H9 (cell line): ENCODE data around the gene GPR161. TPM values are rescaled to one million over a fixed set of nuclear protein-coding genes. Genes with fewer than 3 reads are reported as not detected.

Source experiments
- DNase-seq: peaks from one replicate; pipeline ENCODE4 v3.0.0-alpha.2; 2017
- H2AFZ ChIP-seq: one replicate; pipeline ENCODE4 v1.6.1; 2013; ENCODE audit warnings: mild to moderate bottlenecking, low read length, control low read depth, moderate library complexity
- H2AK5ac ChIP-seq: 2 replicates; pipeline ENCODE4 v1.6.1; 2013; ENCODE audit warnings: low read length, control low read depth, mixed read lengths; ENCODE audit not compliant: insufficient read length
- H2BK120ac ChIP-seq: one replicate; pipeline ENCODE4 v1.6.1; 2013; ENCODE audit warnings: low read depth, mild to moderate bottlenecking, low read length, control low read depth, inconsistent platforms; ENCODE audit not compliant: poor library complexity, severe bottlenecking
- H2BK12ac ChIP-seq: 2 replicates; pipeline ENCODE4 v1.6.1; 2013; ENCODE audit warnings: low read length, control low read depth, mixed read lengths, low read depth; ENCODE audit not compliant: insufficient read length
- H2BK15ac ChIP-seq: 2 replicates; pipeline ENCODE4 v1.6.1; 2013; ENCODE audit warnings: low read depth, low read length, control low read depth
- H2BK20ac ChIP-seq: one replicate; pipeline ENCODE4 v1.6.1; 2013; ENCODE audit warnings: low read depth, mild to moderate bottlenecking, low read length, control low read depth, inconsistent platforms; ENCODE audit not compliant: poor library complexity, severe bottlenecking
- H2BK5ac ChIP-seq: 2 replicates; pipeline ENCODE4 v1.6.1; 2013; ENCODE audit warnings: low read length, control low read depth, mixed read lengths; ENCODE audit not compliant: insufficient read length
- H3K14ac ChIP-seq: 2 replicates; pipeline ENCODE4 v1.6.1; 2013; ENCODE audit warnings: low read length, control low read depth; ENCODE audit not compliant: insufficient read depth
- H3K18ac ChIP-seq: 2 replicates; pipeline ENCODE4 v1.6.1; 2013; ENCODE audit warnings: low read depth, mild to moderate bottlenecking, mixed read lengths, low read length, control low read depth; ENCODE audit not compliant: insufficient read length
- H3K23ac ChIP-seq: 2 replicates; pipeline ENCODE4 v1.6.1; 2013; ENCODE audit warnings: low read length, control low read depth, mixed read lengths, low read depth; ENCODE audit not compliant: insufficient read length
- H3K23me2 ChIP-seq: 2 replicates; pipeline ENCODE4 v1.6.1; 2013; ENCODE audit warnings: low read depth, mild to moderate bottlenecking, mixed read lengths, low read length, control low read depth; ENCODE audit not compliant: insufficient read length, poor library complexity, severe bottlenecking
- H3K27ac ChIP-seq: 2 replicates; pipeline ENCODE4 v1.5.1; 2013; ENCODE audit warnings: low read length, control low read depth, mixed read lengths, low read depth; ENCODE audit not compliant: insufficient read length
- H3K27me3 ChIP-seq: 2 replicates; pipeline ENCODE4 v1.6.1; 2013; ENCODE audit warnings: low read length, control low read depth, inconsistent platforms; ENCODE audit not compliant: insufficient read depth
- H3K4ac ChIP-seq: 2 replicates; pipeline ENCODE4 v1.6.1; 2013; ENCODE audit warnings: low read depth, mild to moderate bottlenecking, control low read depth, inconsistent platforms, low read length, moderate library complexity
- H3K4me1 ChIP-seq: 2 replicates; pipeline ENCODE4 v1.6.1; 2013; ENCODE audit warnings: low read length, control low read depth, inconsistent platforms; ENCODE audit not compliant: insufficient read depth
- H3K4me2 ChIP-seq: 2 replicates; pipeline ENCODE4 v1.6.1; 2013; ENCODE audit warnings: low read length, control low read depth, mixed read lengths; ENCODE audit not compliant: insufficient read length, insufficient read depth
- H3K56ac ChIP-seq: 2 replicates; pipeline ENCODE4 v1.6.1; 2013; ENCODE audit warnings: low read depth, mild to moderate bottlenecking, mixed read lengths, low read length, control low read depth; ENCODE audit not compliant: insufficient read length
- H3K79me1 ChIP-seq: 2 replicates; pipeline ENCODE4 v1.6.1; 2013; ENCODE audit warnings: low read depth, mild to moderate bottlenecking, moderate library complexity, low read length, control low read depth, inconsistent platforms; ENCODE audit not compliant: insufficient read depth, poor library complexity, severe bottlenecking
- H3K79me2 ChIP-seq: 2 replicates; pipeline ENCODE4 v1.6.1; 2013; ENCODE audit warnings: low read length, control low read depth, inconsistent platforms; ENCODE audit not compliant: insufficient read depth
- H3K9ac ChIP-seq: 2 replicates; pipeline ENCODE4 v1.6.1; 2013; ENCODE audit warnings: low read length, control low read depth, mixed read lengths; ENCODE audit not compliant: insufficient read length; ENCODE audit errors: extremely low read depth
- H3K9me3 ChIP-seq: one replicate; pipeline ENCODE4 v1.6.1; 2013; ENCODE audit warnings: low read depth, low read length, inconsistent platforms; ENCODE audit not compliant: control insufficient read depth
- H3T11ph ChIP-seq: one replicate; pipeline ENCODE4 v1.6.1; 2013; ENCODE audit warnings: mild to moderate bottlenecking, low read length, control low read depth, inconsistent platforms
- H4K20me1 ChIP-seq: one replicate; pipeline ENCODE4 v1.6.1; 2013; ENCODE audit not compliant: control insufficient read depth, insufficient read length, insufficient read depth
- H4K5ac ChIP-seq: 2 replicates; pipeline ENCODE4 v1.6.1; 2013; ENCODE audit warnings: low read depth, mild to moderate bottlenecking, mixed read lengths, low read length, control low read depth; ENCODE audit not compliant: insufficient read length
- H4K8ac ChIP-seq: replicated peaks from 2 replicates; pipeline ENCODE4 v1.6.1; 2013; ENCODE audit warnings: low read length, control low read depth, mixed read lengths, low read depth; ENCODE audit not compliant: insufficient read length
- H4K91ac ChIP-seq: 2 replicates; pipeline ENCODE4 v1.6.1; 2013; ENCODE audit warnings: low read depth, mild to moderate bottlenecking, moderate library complexity, mixed read lengths, low read length, control low read depth; ENCODE audit not compliant: insufficient read length
- H3K27ac Mint-ChIP-seq, 3 experiments: 2 replicates in 2 of 3; 3 replicates in 1 of 3; pipeline ENCODE4 v1.8.0; 2020 to 2021; ENCODE audit warnings: mixed read lengths in 3 of 3, mild to moderate bottlenecking in 1 of 3, moderate library complexity in 1 of 3
- H3K27me3 Mint-ChIP-seq: 2 replicates; pipeline ENCODE4 v1.8.0; 2021; ENCODE audit warnings: low read depth, mild to moderate bottlenecking, moderate library complexity, mixed read lengths
- H3K36me3 Mint-ChIP-seq, 3 experiments: 2 replicates in 2 of 3; 3 replicates in 1 of 3; pipeline ENCODE4 v1.8.0; 2020 to 2021; ENCODE audit warnings: low read depth in 3 of 3, mixed read lengths in 3 of 3; ENCODE audit not compliant: insufficient read depth in 1 of 3
- H3K4me1 Mint-ChIP-seq, 2 experiments: 2 replicates each; pipeline ENCODE4 v1.8.0; 2020; ENCODE audit warnings: mixed read lengths in 2 of 2
- H3K4me3 Mint-ChIP-seq, 2 experiments: 2 replicates in 1 of 2; 3 replicates in 1 of 2; pipeline ENCODE4 v1.8.0; 2020 to 2021; ENCODE audit warnings: mild to moderate bottlenecking in 2 of 2, mixed read lengths in 2 of 2, moderate library complexity in 1 of 2
- H3K9me3 Mint-ChIP-seq, 2 experiments: 2 replicates in 1 of 2; 3 replicates in 1 of 2; pipeline ENCODE4 v1.8.0; 2020; ENCODE audit warnings: mild to moderate bottlenecking in 2 of 2, mixed read lengths in 2 of 2, moderate library complexity in 1 of 2
- CTCF ChIP-seq: fragments of 200-600 bp; sonication (generic); conservative IDR thresholded peaks from 3 replicates; pipeline ENCODE4 v1.8.0; 2021; ENCODE audit warnings: antibody characterized with exemption, mild to moderate bottlenecking
- WGBS: extraction: QIAGEN DNeasy Blood & Tissue Kit; methylation state at CpG from one replicate; pipeline ENCODE4 v1.1.7; 2013; ENCODE audit warnings: missing lambda C conversion rate, low lambda C conversion rate, mixed read lengths; ENCODE audit not compliant: insufficient read length; ENCODE audit errors: extremely low coverage; 5-methylcytosine and 5-hydroxymethylcytosine counted together
- total RNA-seq: library from RNA; stranded (reverse); gene quantifications from 2 replicates; pipeline ENCODE4 v1.2.1, GENCODE V29; 2021

The GPR161 gene
- total RNA-seq, 1 experiment from 2014 or later = 10.6 TPM

GRCh38 chr1:168069384-168069783 is 67.3 kb downstream of the GPR161 start:
- H3T11ph ChIP-seq = no peak overlapping the region
- H3K4me1 ChIP-seq = no peaks in the 10 kb centered on the region
- no peaks in the 10 kb centered on the region for H3K27me3 ChIP-seq
- no peak overlapping the region for H3K14ac ChIP-seq
- no peak overlapping the region for H3K4ac ChIP-seq
- H4K5ac ChIP-seq = no peak overlapping the region
- H3K79me2 ChIP-seq = no peaks in the 10 kb centered on the region
- H3K79me1 ChIP-seq = no peaks in the 10 kb centered on the region
- H3K9ac ChIP-seq = no peak overlapping the region
- H3K4me1 Mint-ChIP-seq = no peaks in the 10 kb centered on the region
- no peak overlapping the region for H2BK5ac ChIP-seq
- WGBS = no CpG with 5 or more reads among the region's 3 CpGs
- H3K9me3 Mint-ChIP-seq = no peaks in the 10 kb centered on the region
- H4K20me1 ChIP-seq = no peaks in the 10 kb centered on the region
- H2BK15ac ChIP-seq = no peak overlapping the region
- H3K4me2 ChIP-seq = no peak overlapping the region
- no peak overlapping the region for H2BK12ac ChIP-seq
- no peak overlapping the region for H3K18ac ChIP-seq
- no peaks in the 10 kb centered on the region for H3K27me3 Mint-ChIP-seq
- no peaks in the 10 kb centered on the region for H3K23me2 ChIP-seq
- no peak overlapping the region for H3K4me3 Mint-ChIP-seq
- no peak overlapping the region for H3K27ac ChIP-seq
- H3K23ac ChIP-seq = no peak overlapping the region
- no peak for DNase-seq
- no peaks in the 10 kb centered on the region for H3K9me3 ChIP-seq
- H2BK20ac ChIP-seq = no peak overlapping the region
- no peak overlapping the region for H2AK5ac ChIP-seq
- no peak overlapping the region for H3K56ac ChIP-seq
- no peak overlapping the region for H4K8ac ChIP-seq
- no peak overlapping the region for H3K27ac Mint-ChIP-seq
- H4K91ac ChIP-seq = no peak overlapping the region
- H3K36me3 Mint-ChIP-seq = peaks cover 2 to 50% (median 38%) of the 10 kb centered on the region in 3 experiments; a peak in 6 of 7 replicates
- no peak for TF ChIP-seq CTCF
- H2BK120ac ChIP-seq = no peak overlapping the region
- no peak overlapping the region for H2AFZ ChIP-seq
